Measurements from ENCODE around the gene FTL. TPM values are rescaled to one million over a fixed set of nuclear protein-coding genes. Genes with fewer than 3 reads are reported as not detected.

The FTL gene
- total and polyA plus RNA-seq, 4 donors: 2,880 to 22,369 (median 12,158) TPM

GRCh38 chr19:49006905-49007304 is 41.8 kb downstream of the FTL start:
- peaks cover 12 to 61% (median 24%) of the 10 kb centered on the region in 4 donors for H3K36me3 ChIP-seq (ENCODE audit: control insufficient read depth in 4 of 4, insufficient read depth in 4 of 4, low read length in 4 of 4)
- no peaks in the 10 kb centered on the region for H3K9me3 ChIP-seq (ENCODE audit: control insufficient read depth in 4 of 4, insufficient read depth in 3 of 4, low read length in 3 of 4)
- no peak overlapping the region for H3K9ac ChIP-seq (ENCODE audit: insufficient read depth in 1 of 2, low read length in 2 of 2)
- ATAC-seq (ENCODE audit: insufficient read depth, low FRiP score) (no peak), DNase-seq (no peak)
- H3K4me1 ChIP-seq (ENCODE audit: control insufficient read depth in 5 of 5, insufficient read depth in 5 of 5, low read length in 5 of 5): no peaks in the 10 kb centered on the region
- H3K4me3 ChIP-seq: no peak overlapping the region
- TF ChIP-seq CTCF (IDR thresholded peaks at IDR 0.05; ENCODE audit: control extremely low read depth, extremely low read depth): no peak
- 98 to 99% methylated on average over 22 of the region's 22 CpGs for WGBS, 2 donors
- no peak overlapping the region for H3K27ac ChIP-seq (ENCODE audit: low read depth in 1 of 2, low read length in 1 of 2)
- H3K27me3 ChIP-seq (ENCODE audit: control insufficient read depth in 3 of 3, insufficient read depth in 3 of 3, low read length in 2 of 3): no peaks in the 10 kb centered on the region

GRCh38 chr19:49009828-49010227 is 44.7 kb downstream of the FTL start:
- Histone ChIP-seq H3K9ac (ENCODE audit: insufficient read depth in 1 of 2, low read length in 2 of 2) (no peak overlapping the region), H3K4me1 (ENCODE audit: control insufficient read depth in 5 of 5, insufficient read depth in 5 of 5, low read length in 5 of 5) (no peaks in the 10 kb centered on the region), H3K36me3 (ENCODE audit: control insufficient read depth in 4 of 4, insufficient read depth in 4 of 4, low read length in 4 of 4) (peaks cover 13 to 70% (median 21%) of the 10 kb centered on the region in 4 donors), H3K9me3 (ENCODE audit: control insufficient read depth in 4 of 4, insufficient read depth in 3 of 4, low read length in 3 of 4) (no peaks in the 10 kb centered on the region), H3K27ac (ENCODE audit: low read depth in 1 of 2, low read length in 1 of 2) (no peak overlapping the region), H3K4me3 (no peak overlapping the region), H3K27me3 (ENCODE audit: control insufficient read depth in 3 of 3, insufficient read depth in 3 of 3, low read length in 2 of 3) (no peaks in the 10 kb centered on the region)
- DNase-seq: no peak
- 96 to 97% methylated on average over 18 of the region's 18 CpGs for WGBS, 2 donors
- no peak for TF ChIP-seq CTCF (IDR thresholded peaks at IDR 0.05; ENCODE audit: control extremely low read depth, extremely low read depth)
- ATAC-seq (ENCODE audit: insufficient read depth, low FRiP score): no peak

GRCh38 chr19:49010453-49010852 is 45.3 kb downstream of the FTL start:
- no peak overlapping the region for H3K9ac ChIP-seq (ENCODE audit: insufficient read depth in 1 of 2, low read length in 2 of 2)
- 91 to 93% methylated on average over 18 of the region's 18 CpGs for WGBS, 2 donors
- no peak overlapping the region for H3K27ac ChIP-seq (ENCODE audit: low read depth in 1 of 2, low read length in 1 of 2)
- DNase-seq: no peak
- H3K27me3 ChIP-seq (ENCODE audit: control insufficient read depth in 3 of 3, insufficient read depth in 3 of 3, low read length in 2 of 3): no peaks in the 10 kb centered on the region
- no peaks in the 10 kb centered on the region for H3K4me1 ChIP-seq (ENCODE audit: control insufficient read depth in 5 of 5, insufficient read depth in 5 of 5, low read length in 5 of 5)
- H3K36me3 ChIP-seq (ENCODE audit: control insufficient read depth in 4 of 4, insufficient read depth in 4 of 4, low read length in 4 of 4): peaks cover 12 to 69% (median 21%) of the 10 kb centered on the region in 4 donors
- no peak overlapping the region for H3K4me3 ChIP-seq
- no peaks in the 10 kb centered on the region for H3K9me3 ChIP-seq (ENCODE audit: control insufficient read depth in 4 of 4, insufficient read depth in 3 of 4, low read length in 3 of 4)
- no peak for ATAC-seq (ENCODE audit: insufficient read depth, low FRiP score)
- no peak for TF ChIP-seq CTCF (IDR thresholded peaks at IDR 0.05; ENCODE audit: control extremely low read depth, extremely low read depth)

GRCh38 chr19:49011194-49011593 is 46.1 kb downstream of the FTL start:
- no peak overlapping the region for H3K4me3 ChIP-seq
- DNase-seq (no peak), ATAC-seq (ENCODE audit: insufficient read depth, low FRiP score) (no peak)
- H3K27ac ChIP-seq (ENCODE audit: low read depth in 1 of 2, low read length in 1 of 2): no peak overlapping the region
- H3K4me1 ChIP-seq (ENCODE audit: control insufficient read depth in 5 of 5, insufficient read depth in 5 of 5, low read length in 5 of 5): no peaks in the 10 kb centered on the region
- 81 to 90% methylated on average over 17 of the region's 17 CpGs for WGBS, 2 donors
- H3K36me3 ChIP-seq (ENCODE audit: control insufficient read depth in 4 of 4, insufficient read depth in 4 of 4, low read length in 4 of 4): peaks cover 12 to 71% (median 22%) of the 10 kb centered on the region in 4 donors
- no peak overlapping the region for H3K9ac ChIP-seq (ENCODE audit: insufficient read depth in 1 of 2, low read length in 2 of 2)
- no peaks in the 10 kb centered on the region for H3K27me3 ChIP-seq (ENCODE audit: control insufficient read depth in 3 of 3, insufficient read depth in 3 of 3, low read length in 2 of 3)
- no peak for TF ChIP-seq CTCF (IDR thresholded peaks at IDR 0.05; ENCODE audit: control extremely low read depth, extremely low read depth)
- H3K9me3 ChIP-seq (ENCODE audit: control insufficient read depth in 4 of 4, insufficient read depth in 3 of 4, low read length in 3 of 4): no peaks in the 10 kb centered on the region

All from lung (tissue), 12 donors.